ENCODE measurements around the gene ZBTB20.

Gene ZBTB20

DNA sequence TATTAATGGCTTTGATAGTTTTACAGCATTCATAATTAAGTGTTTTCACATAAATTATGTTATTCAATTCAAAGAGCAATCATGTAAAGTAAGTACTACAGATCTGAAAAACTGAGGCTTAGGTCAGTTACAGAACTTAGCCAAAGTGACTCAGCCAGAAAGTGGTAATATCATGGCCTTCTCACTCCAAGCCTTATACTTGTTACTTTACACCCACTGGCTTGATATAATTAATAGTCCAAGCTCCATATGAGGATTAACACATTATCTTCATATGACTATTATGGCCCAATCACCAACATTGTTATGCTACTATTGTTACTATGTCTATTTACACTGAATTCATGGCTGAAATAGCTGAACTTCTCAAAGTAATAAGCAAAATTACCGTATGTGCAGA lies 802.6 kb downstream of the ZBTB20 start:
- DNase-seq = no peak

DNA sequence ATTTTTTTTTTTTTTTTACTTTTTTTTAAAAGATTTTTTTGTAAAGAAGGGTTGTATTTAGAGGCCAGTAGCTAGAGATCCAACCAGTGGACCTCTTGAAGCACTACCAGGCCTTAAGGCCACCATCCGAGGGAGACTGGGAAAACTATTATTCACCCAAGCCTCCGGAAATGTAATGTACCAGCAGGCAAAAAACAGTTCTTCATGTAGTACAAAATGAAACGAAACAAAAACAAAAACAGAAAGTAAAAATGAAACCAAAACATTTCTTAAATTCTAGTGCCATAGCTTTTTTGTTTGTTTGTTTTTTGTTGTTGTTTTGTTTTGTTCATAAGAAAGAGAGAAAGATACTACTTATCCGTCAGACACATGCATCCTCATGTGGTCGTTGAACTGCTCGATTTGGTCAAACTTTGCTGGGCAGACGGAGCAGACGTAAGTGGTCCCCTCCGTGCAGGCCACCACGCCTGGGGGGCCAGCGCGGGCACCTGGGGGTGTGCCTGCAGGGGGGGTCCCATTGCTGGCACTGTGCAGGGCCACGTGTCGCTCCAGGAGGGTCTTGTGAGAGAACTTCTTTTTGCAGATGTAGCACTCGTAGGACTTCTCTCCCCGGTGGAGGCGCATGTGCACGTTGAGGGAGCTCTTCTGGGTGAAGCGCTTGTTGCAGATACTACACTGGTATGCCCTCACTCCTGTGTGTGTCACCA lies 808.3 kb downstream of the ZBTB20 start:
- no peak for DNase-seq

DNA sequence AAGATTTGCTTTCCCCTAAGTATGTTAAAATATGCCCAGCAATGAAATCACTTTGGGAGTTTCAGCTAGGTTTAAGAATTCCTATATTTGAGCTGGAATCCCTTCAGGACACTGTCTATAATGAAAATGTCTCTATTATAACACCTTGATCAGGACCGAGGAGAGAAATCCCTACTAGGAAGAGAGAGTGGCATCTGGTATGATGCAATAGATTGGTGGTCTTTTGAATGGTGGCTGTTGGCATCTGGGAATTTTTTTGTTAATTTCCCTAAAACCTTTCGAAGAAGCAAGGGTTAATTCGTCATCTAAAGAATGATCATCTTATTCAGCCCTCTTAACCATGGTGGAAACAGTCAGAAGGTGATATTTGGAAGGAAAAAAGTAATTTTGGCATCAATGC lies 810.2 kb downstream of the ZBTB20 start:
- DNase-seq = no peak

DNA sequence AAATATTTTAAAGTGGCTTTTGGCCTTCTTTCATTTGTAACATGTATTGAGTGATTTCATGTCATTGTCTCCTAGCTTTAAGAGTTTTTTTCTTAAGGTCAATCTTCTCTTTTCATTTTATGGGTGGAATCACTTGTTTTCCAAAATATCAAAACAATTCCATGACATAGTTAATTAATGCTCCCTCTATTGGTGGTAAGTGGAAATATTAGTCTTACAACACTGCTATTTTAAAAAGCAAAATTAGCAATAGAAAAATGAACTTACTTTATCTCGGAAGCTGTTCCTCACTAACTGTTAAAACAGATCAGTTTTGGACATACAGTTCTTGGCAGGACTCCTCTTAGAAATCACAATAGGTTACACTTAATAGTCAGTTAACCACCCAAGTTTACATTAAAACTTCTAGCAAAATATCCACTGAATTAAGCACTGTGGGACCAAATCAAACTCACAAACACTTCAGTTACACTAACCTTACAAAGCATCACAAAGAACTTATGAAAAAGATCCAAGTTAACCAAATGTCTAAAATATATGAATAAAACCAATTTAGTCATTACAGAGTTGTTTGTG lies 810.9 kb downstream of the ZBTB20 start:
- DNase-seq = no peak

DNA sequence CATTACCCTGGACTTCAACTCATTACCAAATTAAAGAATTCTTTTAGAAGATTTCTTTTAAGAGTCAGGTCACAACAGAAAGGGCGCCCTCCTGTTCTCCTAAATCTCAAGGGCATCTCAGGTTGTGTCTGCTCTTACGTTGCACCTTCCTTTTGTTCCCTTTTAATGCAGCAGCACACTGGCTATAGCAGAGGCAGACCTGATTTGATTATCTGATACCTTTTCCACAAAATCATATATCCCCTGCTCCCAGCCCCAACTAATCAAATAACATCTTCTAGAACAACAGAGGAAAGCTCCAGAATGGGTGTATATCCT lies 813.2 kb downstream of the ZBTB20 start:
- no peak for DNase-seq

DNA sequence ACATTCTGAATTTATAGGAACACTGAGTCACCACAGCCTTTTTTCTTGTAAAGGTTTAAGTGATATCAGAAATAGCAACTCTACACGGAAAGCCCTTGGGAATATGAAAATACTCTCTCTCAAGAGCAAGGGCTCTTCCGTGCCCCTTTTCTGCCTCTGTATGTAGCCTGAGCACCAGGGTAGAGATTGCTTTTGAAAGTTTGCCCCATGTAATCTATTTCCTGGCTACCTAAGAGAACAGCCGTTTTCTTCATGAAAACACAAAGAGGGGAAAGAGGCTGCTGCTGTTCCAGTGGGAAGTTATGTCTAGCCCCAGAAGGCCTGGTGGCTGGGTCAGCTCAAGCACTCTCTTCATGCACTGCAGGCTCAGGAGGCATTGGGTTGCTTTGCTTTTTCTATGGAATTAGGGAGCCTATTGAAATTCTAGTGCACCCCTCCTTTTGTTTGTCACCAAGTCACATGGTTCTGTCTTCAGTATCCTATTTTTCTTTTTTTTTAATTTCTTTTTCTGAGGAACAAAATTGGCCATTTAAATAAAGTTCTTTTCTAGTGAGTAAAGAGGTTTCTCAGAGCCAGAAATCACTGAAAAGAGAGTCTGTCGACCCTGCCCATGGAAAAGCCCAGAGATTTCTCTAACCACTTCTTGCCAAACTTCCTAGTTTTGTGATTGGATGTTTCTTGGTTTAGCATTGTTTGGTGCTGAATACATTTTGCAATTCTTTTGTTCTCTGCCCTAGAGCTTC lies 813.7 kb downstream of the ZBTB20 start:
- DNase-seq = no peak

DNA sequence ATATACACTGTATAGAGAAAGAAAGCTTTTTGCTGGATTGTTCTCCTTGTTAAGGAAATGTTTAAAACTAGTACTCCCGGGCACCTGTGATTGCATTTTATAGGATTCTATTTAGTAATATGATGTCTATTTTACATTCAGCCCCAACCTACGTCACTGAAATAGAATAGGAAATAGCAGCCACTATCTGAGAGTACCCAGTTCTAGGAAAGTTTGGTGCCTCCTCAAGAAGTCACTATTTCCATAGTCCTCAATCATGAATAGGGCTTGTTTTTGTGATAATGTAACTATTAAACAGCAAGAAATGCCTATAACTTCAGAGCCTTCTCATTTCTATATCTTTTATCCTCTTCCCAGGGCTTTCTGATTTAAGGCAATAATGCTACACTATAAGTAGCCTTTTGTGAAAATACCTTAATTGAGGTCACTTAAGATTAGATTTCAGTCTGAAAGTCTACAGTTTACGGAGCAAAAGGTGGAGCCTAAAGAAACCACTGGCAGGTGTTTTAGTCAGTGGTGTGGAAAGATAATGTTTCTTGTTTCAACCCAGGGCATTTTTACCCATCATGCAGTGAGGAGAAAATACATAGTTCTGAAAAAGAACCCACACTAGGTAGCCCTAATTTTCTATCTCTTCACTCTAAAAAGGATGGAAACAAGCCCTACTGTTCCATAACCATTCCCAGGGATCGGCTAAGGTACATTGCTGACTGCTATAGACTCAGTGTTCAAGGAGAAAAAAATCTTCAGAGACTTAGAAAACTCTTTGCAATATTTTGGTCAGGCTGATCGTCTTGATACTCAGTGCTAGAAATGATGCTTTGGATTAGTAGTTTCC lies 814.5 kb downstream of the ZBTB20 start:
- DNase-seq = no peak

DNA sequence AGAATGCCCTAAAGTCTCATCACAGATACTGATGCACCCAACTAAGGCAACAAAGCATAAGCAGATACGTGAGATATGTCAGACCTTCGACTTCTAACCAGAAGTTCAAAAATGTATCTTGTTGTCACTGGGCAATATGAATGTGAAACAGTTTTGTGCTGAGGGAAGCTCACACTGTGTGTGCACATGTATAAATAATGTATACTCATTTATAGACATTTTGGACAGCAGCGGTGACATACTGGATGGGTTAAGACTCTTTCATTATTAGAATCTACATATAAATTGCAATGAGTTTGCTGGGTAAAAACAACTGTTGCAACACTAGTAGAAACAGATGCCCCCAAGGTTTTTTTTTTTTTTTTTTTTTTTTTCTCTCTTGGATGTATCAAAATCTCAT lies 815.4 kb downstream of the ZBTB20 start:
- no peak for DNase-seq

DNA sequence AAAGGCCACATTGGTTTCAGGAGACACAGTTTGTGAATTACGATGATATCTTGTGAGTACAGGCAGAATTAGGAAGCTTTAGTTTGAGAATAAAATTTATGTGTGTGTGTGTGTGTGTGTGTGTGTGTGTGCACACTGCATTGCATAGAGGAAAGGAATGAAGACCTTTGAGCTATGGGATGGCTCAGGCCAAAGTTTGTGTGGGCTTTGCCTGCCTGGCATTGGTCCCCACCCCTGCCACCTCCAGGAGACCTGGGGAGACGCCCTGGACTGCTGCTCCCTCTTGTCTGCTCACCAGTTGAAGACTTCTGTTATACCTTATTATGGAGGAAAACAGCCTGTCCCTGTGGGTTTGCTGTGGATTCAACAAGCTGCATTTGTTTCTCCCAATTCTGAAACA lies 816.1 kb downstream of the ZBTB20 start:
- DNase-seq = no peak

DNA sequence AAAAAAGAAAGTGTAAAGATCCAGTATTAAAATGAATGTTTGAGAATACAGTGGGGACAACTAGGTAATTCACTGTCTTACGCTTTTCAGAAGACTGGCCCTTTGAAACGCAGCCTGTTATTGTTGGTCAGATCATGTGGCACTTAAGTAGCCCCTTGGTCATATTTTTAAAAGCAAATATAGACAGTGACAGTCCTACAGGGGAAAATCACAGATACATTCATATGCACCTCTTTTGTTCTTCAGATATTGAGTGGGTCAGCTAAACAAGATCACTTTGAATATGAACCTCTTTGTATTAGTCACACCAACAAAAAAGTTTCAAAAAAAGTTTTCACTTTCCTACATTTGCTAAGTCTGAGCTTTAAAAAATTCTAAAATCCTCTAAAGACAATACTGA lies 817.3 kb downstream of the ZBTB20 start:
- no peak for DNase-seq

DNA sequence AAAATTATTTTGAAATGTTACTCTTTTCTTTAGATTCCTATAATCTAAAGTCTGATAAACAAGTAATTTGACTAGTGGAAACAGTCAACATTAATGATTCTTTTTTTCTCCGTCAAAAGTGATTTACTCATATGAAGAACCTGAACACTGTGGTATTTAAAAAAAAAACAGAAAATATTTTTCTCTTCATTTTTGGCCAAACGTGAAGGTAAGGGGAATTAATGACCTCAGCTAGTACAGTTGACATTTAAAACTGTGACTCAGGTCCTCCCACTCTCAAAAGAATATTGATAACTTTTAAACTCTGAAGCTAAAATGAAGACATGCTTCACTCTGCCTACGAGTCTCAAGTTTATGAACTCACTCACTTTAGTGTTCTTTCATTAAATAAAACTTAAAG lies 818.7 kb downstream of the ZBTB20 start:
- DNase-seq = no peak

DNA sequence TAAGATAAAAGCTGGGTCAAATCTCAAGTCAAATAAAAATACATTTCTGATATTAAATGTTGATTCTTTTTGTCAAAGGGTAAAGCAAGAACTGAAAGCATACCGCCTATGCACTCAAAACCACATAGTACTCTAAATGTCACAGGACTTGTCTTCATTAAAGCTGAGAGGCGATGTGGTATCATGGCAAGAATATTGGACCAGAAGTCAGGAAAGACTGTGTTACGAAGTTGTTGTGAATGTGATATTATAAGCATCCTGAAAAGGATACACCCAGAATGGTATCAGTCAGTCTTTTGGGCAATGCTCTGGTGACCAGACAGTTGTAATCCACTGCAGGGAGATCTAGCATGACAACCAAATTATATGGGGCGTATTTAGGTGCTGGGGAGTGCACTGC lies 819.4 kb downstream of the ZBTB20 start:
- DNase-seq = no peak

DNA sequence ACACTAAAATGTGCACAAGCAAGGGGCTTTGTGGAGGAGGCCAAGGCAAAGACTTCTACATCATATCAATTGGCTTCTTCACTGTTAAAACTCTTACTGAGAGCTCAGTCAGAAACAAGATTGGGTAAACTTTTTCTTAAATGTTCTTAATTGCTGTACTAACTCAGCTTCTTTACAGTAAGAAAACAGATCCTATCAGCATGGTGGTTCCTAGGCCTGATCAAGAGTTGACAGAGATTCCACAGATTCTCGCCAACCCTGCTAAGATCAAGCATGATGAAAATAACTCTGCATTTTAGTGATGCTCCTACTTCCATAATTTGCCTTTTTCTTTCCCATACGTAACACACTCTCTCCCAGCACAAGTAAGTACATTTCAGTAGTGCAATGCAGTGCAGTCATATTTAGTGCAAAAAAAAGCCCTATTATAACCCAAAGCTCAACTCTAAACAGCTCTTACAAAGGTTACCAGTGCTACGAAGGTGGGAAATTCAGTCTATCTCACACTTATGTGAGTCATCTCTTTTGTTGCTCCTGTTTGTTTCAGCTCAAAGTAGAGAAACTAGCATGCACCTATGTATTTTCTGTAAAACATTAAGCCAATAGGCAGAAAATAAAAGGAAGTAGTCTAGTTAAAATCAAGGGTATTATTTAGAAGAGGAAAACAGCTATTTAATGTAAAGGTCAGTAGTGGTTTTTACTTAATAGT lies 823.4 kb downstream of the ZBTB20 start:
- no peak for DNase-seq

DNA sequence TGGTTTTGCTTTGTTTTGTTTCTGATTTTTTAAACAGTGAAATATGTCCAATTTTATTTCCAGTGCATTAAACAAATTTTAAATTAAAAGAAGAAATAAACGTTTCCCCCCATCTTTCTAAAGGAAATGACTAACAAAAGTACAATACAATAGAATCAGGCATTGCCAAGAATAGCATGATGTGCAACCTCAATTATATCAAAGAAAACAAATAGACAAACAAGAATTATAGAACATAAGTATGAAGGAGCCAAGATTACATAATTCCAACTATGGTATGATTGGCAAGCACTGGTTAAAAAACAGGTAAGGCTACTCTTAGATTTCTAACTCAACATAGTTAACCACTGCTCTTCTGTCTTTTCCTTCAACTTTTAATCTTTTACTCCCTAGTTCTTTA lies 826.8 kb downstream of the ZBTB20 start:
- DNase-seq = no peak

DNA sequence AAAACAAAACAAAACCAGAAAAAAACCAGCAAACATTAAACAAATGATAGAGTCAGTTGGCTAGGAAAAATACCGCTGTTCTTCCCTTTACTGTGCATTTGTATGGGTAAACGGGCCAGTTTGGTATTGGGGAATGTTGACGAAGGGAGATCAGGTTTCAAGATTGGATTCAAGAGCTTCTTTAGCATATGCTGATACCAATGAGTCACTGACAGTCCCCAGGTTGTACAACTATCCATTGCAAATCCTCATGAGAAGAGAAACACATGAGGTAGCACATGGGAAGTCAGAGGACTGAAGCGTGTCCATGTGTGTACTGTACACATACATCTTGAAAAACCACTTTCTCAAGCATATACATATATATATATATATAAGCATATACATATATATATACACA lies 827.6 kb downstream of the ZBTB20 start:
- DNase-seq = no peak

DNA sequence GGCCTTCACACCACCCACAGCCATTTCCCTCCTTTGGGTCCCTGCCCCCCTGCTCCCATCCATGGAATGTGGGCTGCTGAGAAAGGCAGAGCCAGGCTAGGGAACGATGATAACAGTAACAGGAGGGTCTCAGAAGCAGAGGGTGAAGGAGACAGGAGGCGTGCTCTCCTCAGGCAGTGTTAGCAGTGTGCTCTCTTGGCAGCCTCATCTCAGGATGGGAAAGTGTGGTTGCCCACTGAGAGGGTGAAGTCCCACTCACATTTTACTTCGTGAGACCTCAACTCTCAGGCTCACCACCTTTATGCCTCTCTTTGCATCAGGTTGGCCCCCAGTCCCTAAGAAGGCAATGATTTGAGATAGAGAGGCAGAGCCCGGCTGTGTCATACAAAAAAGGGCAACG lies 828.8 kb downstream of the ZBTB20 start:
- DNase-seq = no peak

DNA sequence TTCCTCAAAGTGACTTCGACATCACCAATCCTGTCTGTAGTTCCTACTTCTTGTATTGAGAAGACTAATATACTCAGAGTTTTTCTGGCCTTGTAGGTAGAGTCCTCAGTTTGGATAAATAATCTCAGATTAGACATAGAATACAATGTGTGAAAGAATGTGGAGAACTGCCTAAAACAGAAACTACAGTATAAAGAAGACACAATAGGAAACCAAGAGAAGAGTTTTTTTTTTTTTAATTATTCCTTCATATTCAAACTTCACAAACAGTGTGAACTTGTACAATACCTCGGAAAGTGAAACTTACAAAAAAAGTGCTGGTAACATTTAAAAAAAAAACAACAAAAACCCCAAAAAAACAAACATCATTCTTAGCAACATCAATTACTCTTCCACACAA lies 832.8 kb downstream of the ZBTB20 start:
- DNase-seq = no peak

DNA sequence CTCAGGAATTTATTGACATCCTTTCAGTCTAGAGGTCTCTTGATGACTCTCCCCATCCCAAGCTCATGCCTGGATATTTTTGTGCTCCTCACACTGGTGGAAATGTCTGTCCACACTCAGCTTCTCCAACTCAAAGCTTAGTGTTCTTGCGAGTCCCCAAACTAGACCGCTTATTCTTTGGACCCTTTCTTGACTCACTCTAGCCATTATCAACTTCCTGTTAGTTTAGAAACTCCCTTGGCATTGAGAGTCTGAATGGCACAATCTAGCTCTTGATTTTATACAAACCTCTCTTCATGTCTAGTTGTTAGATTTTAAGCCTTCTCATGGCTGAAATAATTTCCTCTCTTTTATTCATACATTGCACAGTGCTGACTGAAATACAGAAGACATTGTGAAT lies 833.7 kb downstream of the ZBTB20 start:
- no peak for DNase-seq

DNA sequence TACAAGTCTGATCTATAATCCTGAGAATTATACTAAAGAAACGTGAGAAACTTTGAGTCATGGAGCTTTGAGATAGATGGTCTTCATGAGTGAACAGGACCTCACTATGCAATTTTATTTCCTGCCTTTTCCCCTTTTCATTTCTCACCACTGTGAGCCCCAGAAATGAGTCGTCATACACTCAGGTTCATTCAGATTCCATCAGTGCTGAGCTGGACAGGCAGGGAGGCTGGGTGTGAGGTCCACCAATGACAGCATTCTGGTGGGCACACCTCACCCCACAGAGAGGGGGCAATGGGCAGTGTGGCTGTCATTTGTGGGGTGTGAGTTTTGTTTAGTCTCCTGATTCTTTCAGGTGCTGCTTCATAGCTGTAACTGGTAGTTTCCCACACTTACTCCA lies 836.4 kb downstream of the ZBTB20 start:
- no peak for DNase-seq

DNA sequence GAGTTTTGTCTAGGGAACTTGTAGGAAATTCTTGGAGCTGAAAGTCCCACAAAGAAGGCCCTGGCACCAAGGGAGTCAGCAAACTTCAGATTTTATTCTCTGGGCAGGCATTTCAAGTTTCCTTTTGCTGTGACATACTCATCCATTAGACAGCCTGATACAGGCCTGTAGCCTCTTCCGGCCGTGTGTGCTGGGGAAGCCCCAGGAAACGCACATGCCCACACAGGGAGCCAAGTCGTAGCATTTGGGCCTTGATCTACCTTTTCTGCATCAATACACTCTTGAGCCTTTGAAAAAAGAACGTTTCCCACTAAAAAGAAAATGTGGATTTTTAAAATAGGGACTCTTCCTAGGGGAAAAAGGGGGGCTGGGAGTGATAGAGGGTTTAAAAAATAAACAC lies 838.3 kb downstream of the ZBTB20 start:
- peak; percentile 71 for DNase-seq

DNA sequence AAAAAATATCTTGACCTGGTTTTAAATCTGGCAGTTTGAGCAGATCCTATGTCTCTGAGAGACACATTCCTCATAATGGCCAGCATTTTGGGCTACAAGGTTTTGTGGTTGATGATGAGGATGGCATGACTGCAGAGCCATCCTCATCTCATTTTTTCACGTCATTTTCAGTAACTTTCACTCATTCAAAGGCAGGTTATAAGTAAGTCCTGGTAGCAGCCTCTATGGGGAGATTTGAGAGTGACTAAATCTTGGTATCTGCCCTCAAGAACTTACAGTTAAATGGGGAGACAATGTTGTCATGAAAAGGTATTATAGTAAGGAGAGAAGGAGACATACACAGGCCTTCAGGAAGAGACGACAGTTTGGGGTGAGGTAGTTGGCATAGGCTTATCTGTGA lies 838.7 kb downstream of the ZBTB20 start:
- no peak for DNase-seq

DNA sequence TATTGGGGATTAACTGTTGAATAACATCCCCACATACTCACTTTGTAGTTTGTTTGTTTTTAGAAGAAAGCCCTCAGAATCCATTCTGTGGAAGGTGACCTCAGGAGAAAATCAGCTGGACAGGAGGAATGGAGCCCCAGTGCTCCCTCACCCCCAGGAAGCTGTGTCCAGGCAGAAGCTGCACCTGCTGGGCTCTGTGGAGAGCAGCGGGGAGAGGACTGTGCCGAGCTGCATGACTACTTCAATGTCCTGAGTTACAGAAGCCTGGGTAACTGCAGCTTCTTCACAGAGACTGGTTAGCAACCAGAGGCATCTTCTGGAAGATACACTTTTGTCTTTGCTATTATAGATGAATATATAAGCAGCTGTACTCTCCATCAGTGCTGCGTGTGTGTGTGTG lies 839.3 kb downstream of the ZBTB20 start:
- DNase-seq = no peak

DNA sequence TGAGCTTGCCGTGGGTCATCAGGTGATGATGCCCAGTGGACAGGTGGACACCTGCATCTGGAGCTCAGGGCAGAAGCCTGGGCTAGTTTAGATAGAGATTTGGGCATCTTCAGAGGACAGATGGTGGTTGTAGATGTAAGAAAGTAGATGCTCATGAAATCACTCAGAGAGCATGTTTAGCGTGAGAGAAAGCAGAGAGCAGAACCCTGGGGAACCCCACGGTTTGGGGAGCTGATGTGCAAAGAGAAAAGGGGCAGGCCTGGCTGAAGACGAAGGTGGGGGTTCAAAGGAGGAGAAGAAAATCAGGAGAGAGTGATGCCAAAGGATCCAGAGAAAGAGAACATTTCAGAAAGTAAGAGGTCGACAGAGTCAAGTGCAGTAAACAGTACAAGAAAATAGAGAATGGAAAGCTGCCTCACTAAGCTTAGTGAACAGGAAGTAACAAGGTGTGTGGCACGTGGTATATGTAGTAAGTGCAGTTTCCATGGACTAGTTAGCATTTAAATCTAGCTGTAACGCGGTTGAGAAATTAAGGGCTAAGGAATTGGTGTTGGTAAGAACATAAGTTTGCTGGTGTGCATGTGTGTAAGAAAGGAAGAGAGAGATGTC lies 839.8 kb downstream of the ZBTB20 start:
- peak; percentile 50 for DNase-seq

Data from stimulated activated CD4-positive, alpha-beta T cell treated with anti-CD3 and anti-CD28 coated beads, Interleukin-4, amount 100 ng/mL, for 24 hours (primary cell).